Panc1 (cell line): ENCODE results near the gene TMEM271.

Experiments used
- CTCF ChIP-seq: fragments of 450-650 bp; IDR thresholded peaks from 2 replicates; pipeline ENCODE4 v1.5.1; 2017; ENCODE audit warnings: mild to moderate bottlenecking
- POLR2AphosphoS5 ChIP-seq: IDR thresholded peaks from 2 replicates; pipeline ENCODE4 v1.6.1; 2012; ENCODE audit warnings: mild to moderate bottlenecking, low read depth, low read length, moderate library complexity
- REST ChIP-seq, 2 experiments: IDR thresholded peaks; 2 replicates each; pipeline ENCODE4 v1.6.1; 2011 to 2012; ENCODE audit warnings: low read depth in 2 of 2, control low read depth in 1 of 2, low read length in 1 of 2, mild to moderate bottlenecking in 1 of 2, moderate library complexity in 1 of 2; ENCODE audit not compliant: insufficient read depth in 1 of 2
- SIN3A ChIP-seq: IDR thresholded peaks from 2 replicates; pipeline ENCODE4 v1.6.1; 2012; ENCODE audit warnings: low read depth, mild to moderate bottlenecking, low read length, moderate library complexity, borderline replicate concordance; ENCODE audit not compliant: insufficient read depth
- TCF7L2 ChIP-seq: IDR thresholded peaks from 2 replicates; pipeline ENCODE4 v1.6.1; 2011; ENCODE audit warnings: mild to moderate bottlenecking, low read depth, low read length, inconsistent platforms

- TF ChIP-seq POLR2AphosphoS5 (no peak), CTCF (no peak), TCF7L2 (no peak), SIN3A (no peak), REST (IDR thresholded peaks at IDR 0.05; ENCODE audit: insufficient read depth in 1 of 2, low read depth in 2 of 2, low read length in 1 of 2) (no peak)
Observed at GRCh38 chr4:612749-613125, 36.6 kb upstream of the TMEM271 start.
